Middle frontal gyrus (tissue), 1 donor: ENCODE results near the gene PIK3R6.

Experiments
- DNase-seq: peaks from one replicate; pipeline ENCODE4 v3.0.0-alpha.2; 2015; ENCODE audit warnings: low spot score; ENCODE audit errors: extremely low spot score

Gene PIK3R6

DNA sequence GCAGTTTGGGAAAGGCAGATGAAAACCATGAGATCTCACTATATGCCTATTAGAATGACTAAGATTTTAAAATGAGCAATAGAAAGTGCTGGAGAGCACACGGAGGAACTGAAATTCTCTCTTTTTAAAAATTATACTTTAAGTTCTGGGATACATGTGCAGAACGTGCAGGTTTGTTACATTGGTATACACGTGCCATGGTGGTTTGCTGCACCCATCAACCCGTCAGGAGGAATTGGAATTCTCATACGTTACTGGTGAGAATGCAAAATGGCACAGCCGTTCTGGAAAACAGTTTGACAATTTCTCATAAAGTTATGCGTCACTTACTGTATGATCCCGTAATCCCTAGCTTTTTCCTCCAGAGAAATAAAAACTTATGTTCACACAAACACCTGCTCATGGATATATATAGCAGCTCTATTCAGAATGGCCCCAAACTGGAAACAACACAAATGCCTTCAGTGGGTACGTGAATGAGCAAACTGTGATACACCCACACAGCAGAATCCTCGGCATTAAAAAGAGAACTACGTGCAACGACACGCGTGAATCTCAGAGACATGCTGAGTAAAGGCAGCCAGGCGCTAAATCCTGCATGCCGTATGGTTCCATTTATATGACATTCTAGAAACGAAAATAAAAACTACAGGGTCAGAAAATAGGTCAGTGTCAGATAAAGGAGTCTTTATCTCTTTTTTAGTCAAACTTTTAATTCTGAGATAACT is 11.8 kb downstream of the PIK3R6 start:
- no peak for DNase-seq

DNA sequence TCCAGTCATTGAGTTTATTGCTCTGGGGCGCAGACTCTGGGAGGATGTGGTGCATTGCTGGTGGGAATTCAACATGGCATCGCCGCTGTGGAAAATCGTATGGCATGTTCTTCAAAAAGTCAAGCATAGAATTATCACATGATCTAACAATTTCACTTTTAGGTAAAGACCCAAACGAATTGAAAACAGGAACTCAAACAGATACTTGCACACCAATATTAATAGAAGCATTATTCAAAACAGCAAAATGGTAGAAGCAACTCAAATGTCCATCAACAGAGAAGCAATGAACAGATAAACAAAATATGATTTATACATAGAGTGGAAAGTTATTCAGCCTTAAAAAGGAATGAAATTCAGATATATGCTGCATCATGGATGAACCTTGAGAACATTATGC is 15.9 kb downstream of the PIK3R6 start:
- DNase-seq, result no peak

DNA sequence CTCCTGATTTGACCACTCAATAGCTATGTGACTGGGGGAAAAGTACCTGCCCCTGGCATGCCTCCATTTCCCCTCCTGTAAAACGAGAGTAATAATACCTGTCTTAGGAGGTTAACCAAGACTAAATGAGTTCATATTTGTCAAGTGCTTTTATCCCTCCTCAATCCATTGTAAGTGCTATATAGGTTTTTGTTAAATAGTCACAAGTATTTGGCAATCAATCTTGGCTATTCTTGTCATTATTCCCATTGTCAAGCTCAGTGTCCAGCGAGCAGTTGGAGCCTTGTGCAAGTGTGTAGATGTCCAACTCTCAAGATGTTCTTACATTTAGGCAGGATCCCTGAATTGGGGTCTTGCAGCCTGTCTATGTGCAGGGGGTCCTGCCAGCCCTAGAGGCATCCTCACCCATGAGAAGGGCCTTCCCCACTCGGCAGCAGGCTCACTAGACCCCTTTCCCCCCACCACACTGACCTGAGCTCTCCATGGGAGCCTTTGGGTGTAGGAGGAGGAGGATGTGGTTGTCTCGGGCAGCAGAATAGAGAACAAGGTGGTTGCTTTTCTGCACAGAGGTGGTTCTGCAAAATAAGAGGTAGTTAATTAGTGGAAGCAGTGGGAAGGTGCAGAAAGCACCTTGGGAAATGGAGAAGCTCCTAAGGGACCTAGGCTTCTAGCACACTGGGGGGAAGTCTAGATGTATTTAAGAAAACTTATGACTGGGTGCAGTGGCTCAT is 18.0 kb downstream of the PIK3R6 start:
- DNase-seq, result no peak

DNA sequence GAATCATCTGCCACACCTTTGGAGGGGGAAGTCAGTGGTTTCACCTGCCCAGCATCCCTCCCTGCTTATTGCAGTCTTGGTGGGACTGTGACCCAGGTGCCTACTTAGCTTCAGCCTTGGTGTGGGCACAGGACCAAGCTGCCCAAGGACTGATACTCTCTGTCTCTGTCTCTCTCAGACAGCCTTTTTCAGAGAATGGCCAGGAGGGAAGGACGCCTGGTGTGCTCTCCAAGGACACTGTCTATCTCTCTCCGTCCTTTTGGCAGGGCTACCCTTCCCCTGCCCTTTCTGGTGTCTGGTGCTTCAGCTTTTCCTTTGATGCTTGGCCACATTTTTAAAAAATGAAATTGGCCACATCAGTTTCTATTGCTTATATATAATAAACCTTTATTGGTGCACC is 19.6 kb downstream of the PIK3R6 start:
- DNase-seq, result no peak

DNA sequence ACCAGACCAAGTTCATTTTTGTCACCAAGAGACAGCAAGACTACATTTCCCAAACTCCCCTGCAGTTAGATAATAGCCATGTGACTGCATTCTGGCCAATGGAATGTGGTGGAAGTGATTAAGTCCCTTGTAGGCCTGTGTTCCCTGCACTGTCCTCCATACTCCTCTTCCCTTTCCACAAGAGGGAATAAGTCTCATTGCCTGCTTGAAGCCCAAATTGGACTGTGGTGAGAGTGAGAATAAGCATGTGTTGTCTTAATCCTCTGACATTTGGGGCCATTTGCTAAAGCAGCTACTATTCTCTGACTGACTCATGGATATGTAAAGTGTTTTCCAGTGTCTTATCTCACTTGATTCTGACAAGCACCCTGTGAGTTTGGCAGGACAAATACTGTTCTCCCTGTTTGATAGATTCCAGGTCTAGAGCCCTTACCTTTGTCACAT is 20.7 kb downstream of the PIK3R6 start:
- no peak for DNase-seq

DNA sequence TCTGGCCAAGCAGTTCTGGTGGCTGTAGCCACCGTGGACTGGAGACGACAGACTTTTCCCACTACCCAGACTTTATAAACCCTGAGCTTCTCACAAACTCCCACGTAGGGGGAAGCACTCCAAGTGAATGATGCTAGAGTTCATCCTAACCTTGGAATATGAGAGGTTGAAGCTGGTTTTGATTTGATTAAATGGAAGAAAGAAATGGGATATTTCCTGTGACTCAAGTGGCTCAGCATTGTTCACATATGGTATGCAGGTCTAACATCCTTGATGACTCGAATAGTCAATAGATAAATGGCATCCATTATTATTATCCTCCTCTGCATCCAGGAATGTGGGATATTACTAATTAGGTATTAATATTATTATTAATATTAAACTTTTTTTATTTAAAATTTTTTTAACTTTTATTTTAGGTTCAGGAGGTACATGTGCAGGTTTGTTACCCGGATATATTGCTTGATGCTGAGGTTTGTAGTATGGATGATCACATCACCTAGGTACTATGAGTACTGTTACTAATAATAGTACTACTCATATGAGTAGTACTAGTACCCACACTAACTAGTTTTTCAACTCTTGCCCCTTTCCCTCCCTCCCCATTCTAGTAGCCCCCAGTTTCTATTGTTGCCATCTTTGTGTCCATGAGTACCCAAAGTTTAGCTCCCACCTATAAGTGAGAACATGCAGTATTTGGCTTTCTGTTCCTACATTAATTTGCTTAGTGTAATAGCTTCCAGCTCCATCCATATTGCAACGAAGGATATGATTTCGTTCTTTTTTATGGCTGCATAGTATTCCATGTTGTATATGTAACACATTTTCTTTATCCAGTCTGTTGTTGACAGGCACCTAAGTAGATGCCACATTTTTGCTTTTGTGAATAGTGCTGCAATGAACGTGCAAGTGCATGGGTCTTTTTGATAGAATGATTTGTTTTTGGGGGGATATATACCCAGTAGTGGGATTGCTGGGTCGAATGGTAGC is 22.9 kb downstream of the PIK3R6 start:
- DNase-seq, result no peak

DNA sequence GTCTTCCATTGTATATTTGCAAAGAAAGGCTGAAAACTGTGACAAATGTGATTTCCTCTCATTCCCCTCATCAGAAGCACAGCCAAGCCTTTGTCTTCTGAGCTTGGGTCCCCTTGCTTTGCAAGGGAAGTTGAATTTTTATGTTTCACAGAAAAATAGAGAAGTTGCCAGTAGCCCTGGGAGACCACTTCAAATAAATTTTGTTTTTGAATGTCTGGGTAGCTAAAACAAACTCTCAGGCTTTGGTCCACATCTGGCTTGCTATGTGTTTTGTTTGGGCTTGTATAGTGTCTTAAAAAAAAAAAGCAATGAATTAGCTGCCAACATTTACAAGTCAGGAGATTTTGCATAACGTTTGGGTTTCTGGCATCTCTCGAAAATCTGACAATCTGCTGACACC is 24.1 kb downstream of the PIK3R6 start:
- DNase-seq, result no peak

DNA sequence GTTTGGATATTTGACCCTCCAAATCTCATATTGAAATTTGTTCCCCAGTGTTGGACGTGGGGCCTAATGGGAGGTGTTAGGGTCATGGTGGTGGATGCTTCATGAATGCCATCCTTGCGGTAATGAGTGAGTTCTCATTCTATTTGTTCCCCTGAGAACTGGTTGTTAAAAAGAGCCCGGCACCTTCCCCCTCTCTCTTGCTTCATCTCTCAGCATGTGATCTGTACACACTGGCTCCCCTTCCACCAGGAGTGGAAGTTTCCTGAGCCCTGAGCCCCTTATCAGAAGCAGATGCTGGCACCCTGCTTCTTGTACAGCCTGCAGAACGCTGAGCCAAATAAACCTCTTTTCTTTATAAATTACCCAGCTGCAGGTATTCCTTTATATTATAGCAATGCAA is 25.6 kb downstream of the PIK3R6 start:
- no peak for DNase-seq

DNA sequence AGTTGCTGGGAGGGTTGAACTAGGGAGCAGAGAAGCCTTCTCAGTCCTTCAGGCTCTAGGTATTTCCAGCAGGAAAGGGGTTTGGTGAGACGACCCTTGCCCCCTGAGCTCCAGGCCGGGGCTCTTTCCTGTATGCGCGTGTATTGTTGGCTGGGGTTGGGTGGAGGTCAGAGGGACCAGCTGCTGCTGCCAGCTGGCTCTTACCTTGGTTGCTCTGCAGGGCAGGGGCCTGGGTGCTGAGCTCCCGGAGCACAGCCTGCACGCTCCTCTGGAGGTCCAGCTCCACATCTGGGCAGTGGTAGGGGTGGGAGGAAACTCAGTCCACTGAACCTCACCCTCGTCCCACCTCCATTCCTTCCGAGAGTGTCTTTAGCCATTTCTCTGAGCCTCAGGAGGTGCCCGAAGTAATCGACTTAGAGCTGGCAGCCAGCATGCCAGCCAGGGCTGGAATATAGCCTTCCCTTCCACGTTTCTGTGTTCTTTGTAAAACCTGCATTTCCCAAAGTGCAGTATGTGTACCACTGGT is 28.0 kb downstream of the PIK3R6 start:
- DNase-seq, result no peak

DNA sequence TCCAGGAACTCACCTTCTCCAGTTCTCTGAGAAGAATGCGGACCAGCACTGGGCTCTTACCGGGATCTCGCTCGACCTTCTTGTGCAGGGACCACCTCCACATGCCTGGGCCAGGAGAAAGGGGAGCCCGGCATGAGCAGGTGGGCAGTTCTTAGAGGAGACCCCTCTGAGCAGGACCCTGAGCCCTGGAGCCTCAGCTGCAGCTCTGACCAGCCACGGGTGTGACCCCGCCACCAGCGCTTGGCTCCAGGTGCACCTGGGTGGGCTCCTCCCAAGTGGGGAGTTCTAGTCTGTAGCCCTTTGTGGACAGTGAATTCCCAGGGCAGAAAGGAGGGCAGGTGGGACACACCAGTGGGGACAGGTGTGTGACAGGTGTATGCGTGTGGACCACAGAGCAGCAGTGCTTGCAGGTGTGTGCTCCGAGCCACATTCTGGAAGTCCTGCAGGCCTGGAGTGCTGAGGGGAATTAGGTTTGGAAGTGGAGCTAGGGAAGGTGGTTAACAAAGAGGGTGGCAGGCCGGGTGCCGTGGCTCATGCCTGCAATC is 28.9 kb downstream of the PIK3R6 start:
- no peak for DNase-seq

DNA sequence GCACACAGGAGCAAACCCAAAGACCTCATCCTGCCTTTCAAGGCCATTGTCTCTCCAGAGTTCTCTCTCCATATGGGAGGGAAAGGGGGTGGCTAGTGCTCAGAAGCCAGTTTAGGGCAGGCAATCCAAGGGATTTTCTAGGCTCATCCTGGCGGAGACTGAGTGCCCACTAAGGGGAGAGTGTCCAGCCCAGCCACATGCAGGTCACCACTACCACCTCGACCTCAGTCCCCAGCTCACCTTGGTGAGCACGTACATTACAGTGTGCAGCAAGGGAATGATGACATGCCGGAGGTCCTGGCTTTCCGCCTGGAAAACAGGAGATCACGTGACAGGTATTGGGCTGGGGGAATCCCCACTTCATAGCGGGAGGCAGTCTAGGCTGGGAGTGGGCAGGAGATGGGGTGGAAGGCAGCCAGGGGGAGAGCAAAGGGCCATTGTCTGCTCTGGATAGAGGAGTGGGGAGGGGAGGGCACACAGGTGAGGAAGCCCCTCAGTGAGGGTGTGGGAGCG is 29.9 kb downstream of the PIK3R6 start:
- DNase-seq, result no peak

DNA sequence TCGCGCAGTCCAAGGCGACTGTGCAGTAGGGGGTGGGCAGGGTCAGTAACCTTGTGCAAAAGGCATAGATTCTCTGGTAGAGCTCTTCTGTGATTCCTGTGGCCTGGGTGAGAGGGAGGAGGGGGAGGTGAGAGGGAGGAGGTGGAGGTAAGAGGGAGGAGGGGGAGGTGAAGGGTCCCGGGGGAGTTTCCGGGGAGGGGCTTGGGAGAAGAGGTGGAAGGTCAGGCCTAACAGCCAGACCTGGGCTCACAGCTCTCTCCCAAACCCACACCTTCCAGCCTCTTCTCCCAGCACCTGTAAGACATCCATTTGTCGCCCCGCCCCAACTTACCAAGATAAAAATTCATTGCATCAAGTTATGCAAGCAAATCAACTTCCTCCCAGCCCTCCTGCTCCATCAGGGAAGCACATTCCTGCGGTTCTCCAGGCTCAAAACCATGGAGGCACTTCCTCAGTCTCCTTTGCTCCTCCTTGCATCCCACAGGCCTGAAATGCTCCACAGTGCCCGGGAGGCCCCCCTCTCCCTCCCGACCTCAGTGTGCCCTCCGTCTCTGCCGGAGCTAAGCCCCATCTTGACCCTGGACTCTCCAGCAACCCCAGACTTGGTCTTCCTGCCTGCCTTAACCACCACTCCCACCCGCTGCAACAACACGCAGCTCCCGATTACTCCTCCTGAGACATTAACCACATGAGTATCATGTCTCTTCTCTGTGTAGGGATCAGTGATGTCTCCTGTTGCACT is 30.5 kb downstream of the PIK3R6 start:
- DNase-seq, result no peak

DNA sequence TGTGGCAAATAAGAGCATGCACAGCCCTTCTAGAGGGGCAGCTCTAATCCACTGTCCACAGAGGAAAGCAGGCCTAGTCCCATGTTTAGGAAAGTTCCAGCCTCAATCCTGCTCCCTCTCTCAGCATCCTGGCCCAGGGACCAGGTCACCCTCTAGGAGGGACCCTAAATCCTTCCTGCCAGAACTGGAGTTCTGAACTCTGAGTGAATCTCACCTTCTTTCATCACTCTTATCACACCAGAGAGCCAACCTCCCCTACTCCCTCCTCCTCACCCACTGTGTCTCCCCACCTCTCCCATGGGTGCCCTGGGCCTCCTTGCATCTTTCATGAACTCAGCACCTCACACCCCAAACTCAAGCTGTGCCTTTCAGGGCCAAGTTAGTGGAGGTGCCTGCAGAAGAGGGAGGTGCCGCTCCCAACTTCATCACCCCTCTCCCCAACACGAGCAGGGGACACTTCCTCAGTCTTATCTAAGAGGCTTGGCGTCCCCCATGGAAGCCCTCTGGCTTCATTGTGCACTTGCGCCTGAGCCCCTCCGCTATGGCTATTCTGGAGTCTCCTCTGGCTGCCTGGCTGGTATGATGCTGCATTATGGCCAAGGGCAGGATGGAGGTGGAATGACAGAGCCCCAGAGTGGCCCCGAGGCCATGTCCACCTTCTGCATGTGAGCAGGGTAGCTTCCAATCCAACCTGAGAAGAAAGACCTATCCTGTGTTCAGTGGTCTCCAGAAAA is 31.7 kb downstream of the PIK3R6 start:
- DNase-seq, result no peak

DNA sequence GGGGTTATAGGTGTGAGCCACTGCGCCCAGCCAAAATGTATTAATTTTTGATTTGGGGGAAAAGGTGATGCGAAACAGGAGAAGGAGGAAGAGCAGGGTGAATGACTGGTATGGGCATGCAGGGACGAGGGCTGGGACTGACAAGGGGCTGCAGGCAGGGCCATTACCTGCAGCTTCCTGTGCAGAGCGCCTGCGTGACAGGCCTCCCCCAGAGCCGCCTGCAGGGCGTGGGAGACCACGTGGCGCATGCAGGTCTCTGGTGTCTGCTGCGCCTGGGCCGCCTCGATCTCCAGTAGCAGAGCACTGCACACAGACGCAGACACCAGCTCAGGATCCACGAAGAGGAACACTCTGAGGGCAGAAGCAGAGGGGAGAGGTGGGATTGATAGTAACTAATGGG is 32.4 kb downstream of the PIK3R6 start:
- DNase-seq, result no peak

DNA sequence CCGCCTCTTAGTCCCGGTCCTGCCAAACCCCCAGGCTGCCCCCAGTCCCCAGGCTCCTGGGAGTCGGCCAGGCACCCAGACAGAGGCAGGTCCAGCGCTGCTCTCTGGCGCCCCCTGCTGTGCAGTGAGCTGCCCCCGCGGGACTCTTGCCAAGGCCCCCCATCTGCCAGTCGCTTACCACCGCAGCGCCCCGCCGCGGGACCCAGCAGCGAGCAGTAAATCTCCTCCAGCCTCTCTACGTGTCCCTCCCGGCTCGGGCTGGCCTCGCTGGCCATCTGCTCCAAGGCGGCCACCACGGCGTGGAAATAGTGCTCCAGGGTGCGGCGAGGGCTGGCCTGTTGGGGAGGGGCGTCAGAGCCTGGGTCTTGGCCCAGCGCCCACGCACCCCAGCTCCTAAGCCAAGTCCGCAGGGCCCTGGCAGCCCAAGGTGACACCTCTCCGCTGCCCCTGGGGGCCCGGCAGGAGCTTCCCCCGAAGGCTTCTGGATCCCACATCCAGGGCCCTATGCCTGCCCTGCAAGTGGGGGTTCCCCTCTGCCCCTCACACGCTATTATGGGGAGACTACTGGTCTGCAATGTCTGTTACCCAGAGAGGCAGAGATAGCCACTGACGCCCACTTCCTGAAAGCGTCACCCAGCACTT is 34.6 kb downstream of the PIK3R6 start:
- DNase-seq, result no peak

DNA sequence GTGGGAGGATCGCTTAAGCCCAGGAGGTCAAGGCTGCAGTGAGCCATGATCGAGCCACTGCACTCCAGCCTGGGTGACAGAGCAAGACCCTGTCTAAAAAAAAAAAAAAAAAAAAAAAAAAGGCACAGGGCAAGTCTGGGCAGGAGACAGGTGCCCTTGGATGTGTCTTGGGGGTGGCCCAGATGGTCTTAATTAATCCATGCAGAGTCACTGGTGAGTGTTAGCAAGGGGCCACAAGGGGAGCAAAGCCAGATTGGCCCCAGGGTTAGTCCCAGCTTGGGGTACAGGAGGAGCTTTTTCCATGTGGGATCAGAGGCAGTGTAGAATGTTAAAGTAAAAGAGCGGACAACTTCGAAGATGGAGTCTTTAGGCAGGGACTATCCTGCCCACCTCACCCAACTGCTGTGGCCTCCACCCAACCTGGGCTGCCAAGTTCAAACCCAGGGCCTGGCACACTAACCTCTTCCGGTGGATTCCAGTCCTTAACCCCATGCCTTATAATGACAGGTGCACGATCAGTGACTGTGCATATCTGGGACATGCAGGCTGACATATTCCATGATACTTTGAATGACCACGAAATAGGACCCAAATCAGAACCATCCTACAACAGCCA is 36.1 kb downstream of the PIK3R6 start:
- DNase-seq, result no peak

DNA sequence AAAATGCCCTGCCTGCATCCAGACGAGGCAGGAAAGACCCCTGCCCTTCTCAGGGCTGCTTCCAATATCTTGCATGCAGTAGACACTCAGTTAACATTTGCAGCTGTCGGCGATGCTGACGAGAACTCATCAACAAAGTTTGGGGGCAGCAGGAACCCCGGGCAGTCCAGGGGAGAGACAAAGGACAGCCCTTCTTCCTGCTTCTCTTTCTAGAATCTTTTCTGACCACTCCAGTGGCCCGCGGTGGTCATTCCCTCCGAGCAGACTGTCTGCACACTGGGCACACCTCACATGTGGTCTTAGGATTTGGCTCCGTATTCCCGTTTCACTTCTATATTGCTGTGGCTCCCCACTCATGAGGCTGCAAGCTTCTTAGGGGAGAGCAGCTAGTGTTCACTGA is 37.3 kb downstream of the PIK3R6 start:
- no peak for DNase-seq

DNA sequence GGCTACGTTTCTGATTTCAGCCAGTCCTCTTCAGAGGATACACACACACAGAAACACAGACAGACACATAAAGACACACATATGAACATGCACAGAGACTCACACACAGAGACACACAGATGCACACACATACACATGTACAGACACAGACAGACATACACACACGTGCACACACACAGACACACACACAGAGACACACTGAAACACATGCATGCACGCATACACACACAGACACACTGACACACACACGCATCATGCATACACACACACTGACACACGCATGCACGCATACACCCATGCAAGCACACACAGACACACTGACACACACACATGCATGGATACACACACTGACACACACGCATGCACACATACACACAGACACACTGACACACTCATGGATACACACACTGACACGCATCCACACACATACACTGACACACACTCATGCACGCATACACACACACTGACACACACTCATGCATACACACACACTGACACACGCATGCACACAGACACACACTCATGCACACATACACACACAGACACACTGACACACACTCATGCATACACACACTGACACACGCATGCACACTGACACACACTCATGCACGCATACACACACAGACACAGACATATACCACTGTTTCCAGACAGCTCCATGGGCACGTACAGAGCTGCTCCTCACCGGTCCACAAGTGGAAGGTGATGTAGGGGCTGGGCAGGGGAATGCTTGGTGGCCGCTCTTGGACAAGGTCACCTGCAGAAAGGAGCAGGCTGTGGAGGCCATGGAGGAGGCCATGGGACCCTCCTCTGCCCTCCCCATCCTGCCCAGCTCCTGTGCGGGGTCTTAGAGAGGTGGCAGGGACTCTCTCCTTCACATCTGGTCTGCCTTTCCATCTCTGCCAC is 38.2 kb downstream of the PIK3R6 start:
- DNase-seq, result no peak
